Peyer's patch (tissue), 4 donors: Measurements from ENCODE around the gene NRXN3. TPM values are rescaled to one million over a fixed set of nuclear protein-coding genes. Genes with fewer than 3 reads are reported as not detected.
A peak's percentile ranks its signal among the peaks of the same experiment; 100 is the strongest.

ENCODE experiments used
- DNase-seq, 3 donors: peaks; one replicate each; pipeline ENCODE4 v3.0.0-alpha.2; 2017 to 2019
- H3K27ac ChIP-seq, 4 donors: fragments of 200-600 bp; sonication (generic); one replicate each; pipeline ENCODE4 v1.5.1; 2016 to 2019
- H3K27me3 ChIP-seq, 2 donors: fragments of 200-600 bp; sonication (generic); one replicate each; pipeline ENCODE4 v1.5.1; 2019
- H3K36me3 ChIP-seq, 3 donors: fragments of 200-600 bp; sonication (generic); one replicate each; pipeline ENCODE4 v1.5.1; 2016 to 2019
- H3K4me1 ChIP-seq, 4 donors: fragments of 200-600 bp; sonication (generic); one replicate each; pipeline ENCODE4 v1.5.1; 2016 to 2019
- H3K4me3 ChIP-seq, 4 donors: fragments of 200-600 bp; sonication (generic); 1 replicate in 3 of 4; 2 replicates in 1 of 4; pipeline ENCODE4 v1.5.1; 2016 to 2019; ENCODE audit warnings: mild to moderate bottlenecking in 1 of 4
- H3K9me3 ChIP-seq, 4 donors: fragments of 200-600 bp; sonication (generic); one replicate each; pipeline ENCODE4 v1.5.1; 2016 to 2019; ENCODE audit warnings: mild to moderate bottlenecking in 1 of 4
- POLR2A ChIP-seq, 2 donors: fragments of 450-650 bp; IDR thresholded peaks; one replicate each; pipeline ENCODE4 v1.5.1; 2017; ENCODE audit warnings: antibody characterized with exemption in 2 of 2, mild to moderate bottlenecking in 2 of 2, moderate library complexity in 2 of 2
- total RNA-seq, 4 donors: library from RNA; depleted of rRNA; stranded (reverse); fragments of >200 nt; gene quantifications; one replicate each; pipeline ENCODE4 v1.1.0, GENCODE V29; 2016
- TF ChIP-seq, protein P1 (sequence below), 6 experiments: fragments of 450-650 bp in 4 of 6; fragments of 200-600 bp in 2 of 6; sonication (generic) in 1 of 6; IDR thresholded peaks; one replicate each; pipeline ENCODE4 v1.5.1; 2017 to 2019; ENCODE audit warnings: antibody characterized with exemption in 6 of 6, mild to moderate bottlenecking in 3 of 6, moderate library complexity in 1 of 6

Gene NRXN3
- total RNA-seq, 4 donors from 2014 or later = 1.6 to 10.2 (median 4.4) TPM

DNA sequence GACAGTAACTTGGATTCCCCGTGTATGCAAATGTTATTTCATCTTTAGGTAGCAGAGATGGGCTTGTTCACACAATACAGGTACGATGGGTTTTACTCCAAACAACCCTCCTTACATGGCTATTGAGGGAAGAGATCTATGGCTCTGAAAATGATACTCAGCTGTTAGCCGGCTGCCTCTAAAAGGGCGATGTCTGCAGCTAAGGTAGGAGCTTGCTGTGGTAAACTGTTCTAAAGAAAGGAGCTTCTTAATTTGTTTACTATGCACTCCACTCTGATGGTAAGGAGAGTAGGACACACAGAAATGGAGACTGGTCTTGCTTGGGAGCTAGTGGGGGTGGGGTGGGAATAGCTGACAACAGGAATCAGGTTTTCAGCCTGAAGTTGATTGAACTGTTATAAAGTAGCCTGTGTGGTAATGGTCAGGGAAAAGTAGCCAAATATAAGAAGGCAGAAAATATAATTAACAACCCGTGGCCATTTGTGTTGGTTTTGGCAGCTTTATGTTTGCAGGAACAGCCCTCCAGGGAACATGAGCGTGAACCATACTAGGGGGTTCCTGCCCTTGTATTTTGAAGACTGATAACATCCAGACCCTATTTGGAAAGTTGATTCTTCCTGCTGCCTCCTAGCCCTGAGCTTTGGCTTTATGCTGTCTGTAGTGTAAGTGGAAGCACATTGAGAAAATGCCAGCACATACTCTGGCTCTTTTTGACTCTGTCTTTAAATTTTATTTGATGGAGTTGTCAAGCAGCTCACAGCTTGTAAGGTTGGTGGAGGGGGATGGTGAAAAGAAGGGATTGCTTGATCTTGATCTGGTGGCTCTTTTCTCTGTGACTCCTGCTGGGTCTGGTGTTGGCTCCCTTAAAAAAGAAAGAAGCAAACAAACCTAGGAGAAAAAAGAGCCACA, 1111.3 kb downstream of the NRXN3 start:
- H3K27me3 ChIP-seq = no peaks in the 10 kb centered on the region

DNA sequence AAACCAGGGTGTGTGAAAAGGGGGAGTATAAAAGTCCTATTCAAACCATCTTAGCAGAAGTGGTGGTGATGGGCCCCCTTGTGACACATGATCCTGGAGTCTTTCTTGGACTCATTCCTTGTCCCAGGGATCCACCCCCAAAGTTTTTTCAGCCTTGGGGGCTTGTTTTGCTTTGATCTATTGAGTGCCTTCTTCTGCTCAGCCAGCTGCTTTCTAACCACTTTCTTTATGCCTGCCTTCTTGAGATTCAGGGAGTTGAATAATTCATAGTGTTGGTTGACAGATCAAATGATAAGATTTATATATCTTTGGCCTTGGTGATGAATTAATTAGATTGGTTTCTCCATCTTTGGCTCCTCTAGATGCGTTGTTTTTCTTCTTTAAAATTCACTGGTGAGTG, 1114.4 kb downstream of the NRXN3 start:
- no peak overlapping the region for H3K27ac ChIP-seq
- TF ChIP-seq POLR2A (IDR thresholded peaks at IDR 0.05) = no peak
- TF ChIP-seq, protein P1, sequence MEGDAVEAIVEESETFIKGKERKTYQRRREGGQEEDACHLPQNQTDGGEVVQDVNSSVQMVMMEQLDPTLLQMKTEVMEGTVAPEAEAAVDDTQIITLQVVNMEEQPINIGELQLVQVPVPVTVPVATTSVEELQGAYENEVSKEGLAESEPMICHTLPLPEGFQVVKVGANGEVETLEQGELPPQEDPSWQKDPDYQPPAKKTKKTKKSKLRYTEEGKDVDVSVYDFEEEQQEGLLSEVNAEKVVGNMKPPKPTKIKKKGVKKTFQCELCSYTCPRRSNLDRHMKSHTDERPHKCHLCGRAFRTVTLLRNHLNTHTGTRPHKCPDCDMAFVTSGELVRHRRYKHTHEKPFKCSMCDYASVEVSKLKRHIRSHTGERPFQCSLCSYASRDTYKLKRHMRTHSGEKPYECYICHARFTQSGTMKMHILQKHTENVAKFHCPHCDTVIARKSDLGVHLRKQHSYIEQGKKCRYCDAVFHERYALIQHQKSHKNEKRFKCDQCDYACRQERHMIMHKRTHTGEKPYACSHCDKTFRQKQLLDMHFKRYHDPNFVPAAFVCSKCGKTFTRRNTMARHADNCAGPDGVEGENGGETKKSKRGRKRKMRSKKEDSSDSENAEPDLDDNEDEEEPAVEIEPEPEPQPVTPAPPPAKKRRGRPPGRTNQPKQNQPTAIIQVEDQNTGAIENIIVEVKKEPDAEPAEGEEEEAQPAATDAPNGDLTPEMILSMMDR (IDR thresholded peaks at IDR 0.05) = no peak
- H3K36me3 ChIP-seq = no peaks in the 10 kb centered on the region
- H3K27me3 ChIP-seq = no peaks in the 10 kb centered on the region
- no peaks in the 10 kb centered on the region for H3K9me3 ChIP-seq
- no peak for DNase-seq
- no peak overlapping the region for H3K4me3 ChIP-seq
- H3K4me1 ChIP-seq = peaks cover 0 to under 1% (median 0%) of the 10 kb centered on the region in 4 donors

More for the DNA sequence above, 1111.3 kb downstream of the NRXN3 start:
- DNase-seq = no peak
- H3K9me3 ChIP-seq = no peaks in the 10 kb centered on the region
- no peaks in the 10 kb centered on the region for H3K36me3 ChIP-seq
- TF ChIP-seq, protein P1 (IDR thresholded peaks at IDR 0.05) = no peak
- no peak for TF ChIP-seq POLR2A (IDR thresholded peaks at IDR 0.05)
- peaks cover 0 to 16% (median 0%) of the 10 kb centered on the region in 4 donors for H3K4me1 ChIP-seq
- H3K27ac ChIP-seq = no peak overlapping the region
- H3K4me3 ChIP-seq = peak overlapping the region in 1 of 4 donors; percentile 54

DNA sequence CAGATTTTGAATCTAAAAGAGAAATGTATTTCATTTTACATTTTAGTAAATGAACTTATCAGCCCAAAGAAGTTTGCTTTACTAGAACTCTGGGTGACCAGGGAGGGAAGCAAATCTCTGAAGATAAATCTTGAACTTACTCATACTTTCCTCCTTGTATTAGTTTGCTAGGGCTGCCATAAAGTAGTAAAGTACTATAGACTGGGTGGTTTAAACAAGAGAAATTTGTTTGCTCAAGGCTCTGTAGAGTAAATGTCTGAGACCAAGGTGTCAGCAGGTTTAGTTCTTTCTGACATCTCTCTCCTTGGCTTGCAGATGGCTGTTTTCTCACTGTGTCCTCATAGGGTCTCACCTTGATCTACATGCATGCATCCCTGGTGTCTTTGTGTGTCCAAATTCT, 1115.1 kb downstream of the NRXN3 start:
- H3K27ac ChIP-seq = no peak overlapping the region
- H3K9me3 ChIP-seq = no peaks in the 10 kb centered on the region
- no peak overlapping the region for H3K4me3 ChIP-seq
- TF ChIP-seq, protein P1 (IDR thresholded peaks at IDR 0.05) = no peak
- TF ChIP-seq POLR2A (IDR thresholded peaks at IDR 0.05) = no peak
- no peaks in the 10 kb centered on the region for H3K36me3 ChIP-seq
- H3K4me1 ChIP-seq = no peaks in the 10 kb centered on the region
- no peaks in the 10 kb centered on the region for H3K27me3 ChIP-seq
- DNase-seq = no peak

DNA sequence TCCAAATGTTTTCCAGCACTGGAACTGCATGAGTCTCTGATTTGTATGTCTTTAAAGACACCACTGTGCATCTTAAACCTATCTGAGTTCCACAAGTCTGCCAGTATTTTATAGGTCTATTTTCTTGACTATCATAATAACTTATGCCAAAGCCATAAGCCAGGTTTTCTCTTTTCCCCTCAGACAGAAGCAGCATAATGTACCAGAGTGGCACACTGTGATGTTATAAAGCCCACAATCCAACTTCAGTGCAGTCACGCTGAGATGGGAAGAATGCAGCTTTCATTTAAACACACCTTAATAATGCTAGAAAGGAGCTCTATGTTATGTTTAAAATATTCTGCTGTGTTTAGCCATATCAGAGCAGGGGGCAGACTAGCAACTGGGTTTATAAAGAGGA, 1117.8 kb downstream of the NRXN3 start:
- H3K27me3 ChIP-seq = no peaks in the 10 kb centered on the region
- H3K27ac ChIP-seq = no peak overlapping the region
- no peaks in the 10 kb centered on the region for H3K9me3 ChIP-seq
- DNase-seq = no peak
- H3K4me3 ChIP-seq = no peak overlapping the region
- TF ChIP-seq, protein P1 (IDR thresholded peaks at IDR 0.05) = no peak
- no peaks in the 10 kb centered on the region for H3K4me1 ChIP-seq
- H3K36me3 ChIP-seq = no peaks in the 10 kb centered on the region

DNA sequence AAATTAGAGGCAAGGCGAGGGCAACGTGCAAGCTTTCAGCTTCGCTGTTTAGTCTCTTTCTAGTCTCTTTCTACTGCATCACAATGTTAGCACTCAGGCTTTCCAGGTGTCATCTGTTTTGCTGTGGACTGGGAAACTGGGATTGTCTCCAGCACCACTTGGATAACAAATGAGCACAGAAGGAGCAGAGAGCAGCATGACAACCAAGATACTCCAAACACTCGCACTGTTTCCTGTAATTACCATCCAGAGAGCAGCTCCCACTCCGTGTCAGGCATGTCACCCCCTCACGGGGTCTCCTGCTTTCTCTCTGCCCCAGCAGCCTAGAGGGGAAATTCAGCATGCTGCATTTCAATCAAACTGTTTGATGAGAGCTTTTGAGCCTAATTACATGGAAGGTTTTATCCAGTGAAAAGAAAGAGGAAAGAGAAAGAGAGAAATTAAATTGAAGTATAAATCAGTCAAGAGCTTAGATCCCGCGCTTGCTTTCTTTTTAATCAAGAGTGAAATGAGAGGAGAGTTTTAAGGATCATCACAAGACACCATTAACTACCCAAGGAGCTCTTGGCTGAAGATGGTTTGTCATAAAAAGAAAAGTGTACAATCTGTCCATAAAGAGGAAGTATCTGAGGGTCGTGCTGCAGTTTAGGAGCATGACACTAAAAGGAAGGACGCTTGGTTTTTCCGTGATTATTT, 1123.5 kb downstream of the NRXN3 start:
- H3K27me3 ChIP-seq = no peaks in the 10 kb centered on the region
- no peaks in the 10 kb centered on the region for H3K4me1 ChIP-seq
- H3K4me3 ChIP-seq = no peak overlapping the region
- TF ChIP-seq, protein P1 (IDR thresholded peaks at IDR 0.05) = no peak
- no peak for TF ChIP-seq POLR2A (IDR thresholded peaks at IDR 0.05)
- DNase-seq = no peak
- H3K27ac ChIP-seq = peak overlapping the region in 1 of 4 donors; percentile 18
- no peaks in the 10 kb centered on the region for H3K9me3 ChIP-seq
- no peaks in the 10 kb centered on the region for H3K36me3 ChIP-seq
